ENCODE measurements around the gene FCRL2. TPM values are rescaled to one million over a fixed set of nuclear protein-coding genes. Genes with fewer than 3 reads are reported as not detected.

Gene FCRL2, protein sequence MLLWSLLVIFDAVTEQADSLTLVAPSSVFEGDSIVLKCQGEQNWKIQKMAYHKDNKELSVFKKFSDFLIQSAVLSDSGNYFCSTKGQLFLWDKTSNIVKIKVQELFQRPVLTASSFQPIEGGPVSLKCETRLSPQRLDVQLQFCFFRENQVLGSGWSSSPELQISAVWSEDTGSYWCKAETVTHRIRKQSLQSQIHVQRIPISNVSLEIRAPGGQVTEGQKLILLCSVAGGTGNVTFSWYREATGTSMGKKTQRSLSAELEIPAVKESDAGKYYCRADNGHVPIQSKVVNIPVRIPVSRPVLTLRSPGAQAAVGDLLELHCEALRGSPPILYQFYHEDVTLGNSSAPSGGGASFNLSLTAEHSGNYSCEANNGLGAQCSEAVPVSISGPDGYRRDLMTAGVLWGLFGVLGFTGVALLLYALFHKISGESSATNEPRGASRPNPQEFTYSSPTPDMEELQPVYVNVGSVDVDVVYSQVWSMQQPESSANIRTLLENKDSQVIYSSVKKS
- total RNA-seq, result not detected

DNA sequence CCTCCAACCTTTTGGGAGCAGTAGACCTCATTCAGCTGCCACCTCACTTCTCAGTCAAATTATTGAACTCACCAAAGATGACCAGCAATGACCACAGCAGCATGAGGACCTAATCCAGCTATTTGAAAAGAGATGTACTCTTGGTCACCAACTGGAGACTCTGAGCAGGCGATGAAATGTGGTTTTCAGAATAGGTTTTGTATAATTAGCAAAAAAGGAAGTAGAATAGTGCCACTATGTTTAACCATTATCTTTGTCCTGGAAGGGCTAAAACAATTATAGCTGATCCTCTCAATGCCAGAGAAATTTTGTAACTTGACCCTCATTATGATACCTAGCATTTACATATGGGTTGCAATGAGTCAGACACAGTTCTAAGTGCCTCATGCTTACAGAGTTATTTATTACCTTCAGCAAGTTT, at the start of gene FCRL2:
Gene FCRL2 (minus strand): TSS at position 162 of the 421 bp plus-strand sequence. CDS start 59 bp downstream, at position 103.
- no peaks in the 10 kb centered on the region for H3K4me1 ChIP-seq
- ATAC-seq, result no peak
- no peak within 1 kb of the TSS for H3K27ac ChIP-seq
- DNase-seq, result no peak
- no peak within 1 kb of the TSS for H3K4me3 ChIP-seq
- 72 to 83% methylated on average over 1 of the region's 1 CpG for WGBS, 2 donors
- intact Hi-C loops (cut with DNase I), result no loop called here
- TF ChIP-seq, protein P1, sequence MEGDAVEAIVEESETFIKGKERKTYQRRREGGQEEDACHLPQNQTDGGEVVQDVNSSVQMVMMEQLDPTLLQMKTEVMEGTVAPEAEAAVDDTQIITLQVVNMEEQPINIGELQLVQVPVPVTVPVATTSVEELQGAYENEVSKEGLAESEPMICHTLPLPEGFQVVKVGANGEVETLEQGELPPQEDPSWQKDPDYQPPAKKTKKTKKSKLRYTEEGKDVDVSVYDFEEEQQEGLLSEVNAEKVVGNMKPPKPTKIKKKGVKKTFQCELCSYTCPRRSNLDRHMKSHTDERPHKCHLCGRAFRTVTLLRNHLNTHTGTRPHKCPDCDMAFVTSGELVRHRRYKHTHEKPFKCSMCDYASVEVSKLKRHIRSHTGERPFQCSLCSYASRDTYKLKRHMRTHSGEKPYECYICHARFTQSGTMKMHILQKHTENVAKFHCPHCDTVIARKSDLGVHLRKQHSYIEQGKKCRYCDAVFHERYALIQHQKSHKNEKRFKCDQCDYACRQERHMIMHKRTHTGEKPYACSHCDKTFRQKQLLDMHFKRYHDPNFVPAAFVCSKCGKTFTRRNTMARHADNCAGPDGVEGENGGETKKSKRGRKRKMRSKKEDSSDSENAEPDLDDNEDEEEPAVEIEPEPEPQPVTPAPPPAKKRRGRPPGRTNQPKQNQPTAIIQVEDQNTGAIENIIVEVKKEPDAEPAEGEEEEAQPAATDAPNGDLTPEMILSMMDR (IDR thresholded peaks at IDR 0.05), result no peak
- no peak for TF ChIP-seq POLR2A (IDR thresholded peaks at IDR 0.05)
- H3K36me3 ChIP-seq (replicated peaks in 1 of 2; ENCODE audit: insufficient read depth in 1 of 2, low read depth in 2 of 2), result no peaks in the 10 kb centered on the region
- H3K9me3 ChIP-seq, result no peaks in the 10 kb centered on the region
- H3K27me3 ChIP-seq, result no peaks in the 10 kb centered on the region

DNA sequence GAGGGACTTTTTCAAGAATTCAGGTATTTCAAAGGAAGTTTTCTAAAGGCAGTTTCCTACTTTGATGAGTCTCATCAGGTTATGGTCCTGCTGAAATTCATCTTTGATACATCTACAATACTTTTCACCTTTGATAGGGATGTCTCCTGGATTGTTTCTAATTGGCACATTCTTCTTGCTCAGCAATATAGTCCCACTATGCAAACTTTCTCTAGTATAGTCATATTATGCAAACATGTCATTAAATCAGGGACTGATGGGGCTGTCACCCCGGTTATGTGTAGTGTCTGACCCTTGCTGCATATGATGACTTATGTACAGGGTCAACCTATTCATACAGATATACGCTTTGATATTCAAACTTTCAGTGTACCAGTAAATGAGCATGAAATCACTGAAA, 43.4 kb upstream of the FCRL2 start:
- no peaks in the 10 kb centered on the region for H3K9me3 ChIP-seq
- intact Hi-C loops (cut with DNase I), result no loop called here
- TF ChIP-seq, protein P1 (IDR thresholded peaks at IDR 0.05), result no peak
- TF ChIP-seq POLR2A (IDR thresholded peaks at IDR 0.05), result no peak
- H3K36me3 ChIP-seq (replicated peaks in 1 of 2; ENCODE audit: insufficient read depth in 1 of 2, low read depth in 2 of 2), result no peaks in the 10 kb centered on the region
- DNase-seq, result no peak
- H3K27ac ChIP-seq, result no peak overlapping the region
- H3K4me1 ChIP-seq, result no peaks in the 10 kb centered on the region
- WGBS, 2 donors, result 62 to 63% methylated on average over 2 of the region's 2 CpGs
- H3K27me3 ChIP-seq, result no peaks in the 10 kb centered on the region
- H3K4me3 ChIP-seq, result no peak overlapping the region
- no peak for ATAC-seq

DNA sequence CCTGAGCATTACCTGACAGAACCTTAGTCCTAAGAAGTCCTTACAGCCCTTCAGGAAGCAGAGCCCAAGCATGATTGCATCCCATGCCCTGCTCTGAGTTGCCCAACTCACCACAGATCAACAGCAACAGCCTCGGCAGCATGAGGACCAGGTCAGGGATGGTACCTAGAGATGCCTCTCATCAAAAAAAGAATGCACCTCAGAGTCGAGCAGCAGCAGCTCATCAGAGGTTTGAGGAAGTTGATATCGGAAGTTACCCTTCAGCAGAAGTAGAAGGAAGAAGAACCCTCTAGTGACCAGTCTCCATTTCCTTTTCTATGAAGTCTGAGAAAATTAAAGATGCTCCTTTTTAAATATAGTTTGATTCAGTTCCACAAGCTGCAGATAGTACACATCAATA, 43.0 kb upstream of the FCRL2 start, which contains the start of gene FCRL1:
Gene FCRL1 (minus strand): TSS at position 225 of the 400 bp plus-strand sequence. CDS start 83 bp downstream, at position 142.
- 46 to 56% methylated on average over 3 of the region's 3 CpGs for WGBS, 2 donors
- Histone ChIP-seq H3K9me3 (no peaks in the 10 kb centered on the region), H3K4me3 (no peak within 1 kb of the TSS), H3K4me1 (no peaks in the 10 kb centered on the region), H3K36me3 (replicated peaks in 1 of 2; ENCODE audit: insufficient read depth in 1 of 2, low read depth in 2 of 2) (no peaks in the 10 kb centered on the region), H3K27ac (no peak within 1 kb of the TSS), H3K27me3 (no peaks in the 10 kb centered on the region)
- no peak for ATAC-seq
- DNase-seq, result no peak
- intact Hi-C loops (cut with DNase I), result no loop called here
- no peak for TF ChIP-seq POLR2A (IDR thresholded peaks at IDR 0.05)
- TF ChIP-seq, protein P1 (IDR thresholded peaks at IDR 0.05), result no peak

DNA sequence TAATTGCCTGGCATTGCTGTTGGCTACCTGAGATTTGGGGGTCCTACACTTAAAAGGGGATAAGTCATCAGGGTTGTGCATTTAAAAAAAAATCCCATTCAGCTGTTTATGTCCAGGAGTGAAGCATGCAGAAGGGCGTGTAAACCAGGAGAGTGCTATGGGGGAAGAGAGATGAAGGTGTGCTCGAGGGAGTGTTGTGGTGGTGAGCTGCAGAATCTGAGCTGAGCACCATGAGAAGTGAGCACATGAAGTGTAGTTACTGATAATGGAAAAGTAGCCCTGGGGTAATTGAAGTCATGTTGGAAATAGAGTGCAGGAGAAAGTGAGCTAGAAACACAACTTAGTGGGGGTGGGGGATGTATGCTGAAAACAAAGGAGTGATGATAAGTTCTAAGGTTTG, 42.3 kb upstream of the FCRL2 start:
- Histone ChIP-seq H3K4me1 (no peaks in the 10 kb centered on the region), H3K27ac (no peak overlapping the region), H3K4me3 (no peak overlapping the region), H3K9me3 (no peaks in the 10 kb centered on the region), H3K36me3 (replicated peaks in 1 of 2; ENCODE audit: insufficient read depth in 1 of 2, low read depth in 2 of 2) (no peaks in the 10 kb centered on the region), H3K27me3 (no peaks in the 10 kb centered on the region)
- DNase-seq (no peak), ATAC-seq (no peak)
- TF ChIP-seq POLR2A (IDR thresholded peaks at IDR 0.05), result no peak
- TF ChIP-seq, protein P1 (IDR thresholded peaks at IDR 0.05), result no peak
- intact Hi-C loops (cut with DNase I), result no loop called here
- 50 to 54% methylated on average over 2 of the region's 2 CpGs for WGBS, 2 donors
